ENCODE results near the gene ACOT8.

Gene ACOT8

GRCh38 chr20:45857882-45858216 lies 657 bp upstream of the ACOT8 start:
- TF ChIP-seq ZFX (IDR thresholded peaks at IDR 0.05; ENCODE audit: borderline replicate concordance) (no peak), CTCF (IDR thresholded peaks at IDR 0.05) (no peak)
- H3K27ac ChIP-seq = peak overlapping the region; percentile 72

GRCh38 chr20:45853484-45853883 lies 3.7 kb downstream of the ACOT8 start:
- TF ChIP-seq CTCF (IDR thresholded peaks at IDR 0.05) (no peak), ZFX (IDR thresholded peaks at IDR 0.05; ENCODE audit: borderline replicate concordance) (no peak)
- 0 out of 2 replicates have a peak overlapping the region, but pooled peaks have one; percentile 15 for H3K27ac ChIP-seq

GRCh38 chr20:45852326-45852725 lies 4.9 kb downstream of the ACOT8 start:
- no peak for TF ChIP-seq CTCF (IDR thresholded peaks at IDR 0.05)
- no peak for TF ChIP-seq ZFX (IDR thresholded peaks at IDR 0.05; ENCODE audit: borderline replicate concordance)
- no peak overlapping the region for H3K27ac ChIP-seq

- no peak overlapping the region for H3K27ac ChIP-seq
- no peak for TF ChIP-seq ZFX (IDR thresholded peaks at IDR 0.05; ENCODE audit: borderline replicate concordance)
- TF ChIP-seq CTCF (IDR thresholded peaks at IDR 0.05) = no peak
Measured at GRCh38 chr20:45851501-45851900, 5.7 kb downstream of the ACOT8 start.

GRCh38 chr20:45850926-45851325 lies 6.3 kb downstream of the ACOT8 start:
- TF ChIP-seq CTCF (IDR thresholded peaks at IDR 0.05) (no peak), ZFX (IDR thresholded peaks at IDR 0.05; ENCODE audit: borderline replicate concordance) (no peak)
- no peak overlapping the region for H3K27ac ChIP-seq

GRCh38 chr20:45850238-45850637 lies 7.0 kb downstream of the ACOT8 start:
- TF ChIP-seq CTCF (IDR thresholded peaks at IDR 0.05) (no peak), ZFX (IDR thresholded peaks at IDR 0.05; ENCODE audit: borderline replicate concordance) (no peak)
- no peak overlapping the region for H3K27ac ChIP-seq

GRCh38 chr20:45848969-45849582 lies 8.1 kb downstream of the ACOT8 start:
- TF ChIP-seq CTCF (IDR thresholded peaks at IDR 0.05) = no peak
- TF ChIP-seq ZFX (IDR thresholded peaks at IDR 0.05; ENCODE audit: borderline replicate concordance) = no peak
- H3K27ac ChIP-seq = peak overlapping the region; percentile 42
